ENCODE results near the gene PACS2.
"Not testable (repeated sequence)": the region's sequence is repeated elsewhere in the genome, so short reads cannot be mapped to it uniquely, and the experiment has no call there.

Gene PACS2

GRCh38 chr14:105332350-105332874, 17.9 kb downstream of the PACS2 start:
- DNase-seq (ENCODE audit: low read depth) = no peak

- DNase-seq (ENCODE audit: low read depth) = no peak
Measured at GRCh38 chr14:105333020-105333490, 18.5 kb downstream of the PACS2 start.

GRCh38 chr14:105333613-105334364, 19.2 kb downstream of the PACS2 start:
- DNase-seq (ENCODE audit: low read depth) = no peak

- DNase-seq (ENCODE audit: low read depth) = no peak
Measured at GRCh38 chr14:105334383-105335230, 20.1 kb downstream of the PACS2 start.

GRCh38 chr14:105335231-105335542, 20.6 kb downstream of the PACS2 start:
- not testable (repeated sequence) for DNase-seq (ENCODE audit: low read depth)

GRCh38 chr14:105335735-105336476, 21.4 kb downstream of the PACS2 start:
- DNase-seq (ENCODE audit: low read depth) = no peak

GRCh38 chr14:105336477-105337287, 22.1 kb downstream of the PACS2 start:
- DNase-seq (ENCODE audit: low read depth) = no peak

GRCh38 chr14:105337433-105337832, 22.9 kb downstream of the PACS2 start:
- no peak for DNase-seq (ENCODE audit: low read depth)

- DNase-seq (ENCODE audit: low read depth) = no peak
Measured at GRCh38 chr14:105337966-105338741, 23.6 kb downstream of the PACS2 start.

GRCh38 chr14:105340821-105341733, 26.5 kb downstream of the PACS2 start:
- DNase-seq (ENCODE audit: low read depth) = no peak

- no peak for DNase-seq (ENCODE audit: low read depth)
Measured at GRCh38 chr14:105343194-105343593, 28.6 kb downstream of the PACS2 start.

GRCh38 chr14:105346200-105346533, 31.6 kb downstream of the PACS2 start:
- no peak for DNase-seq (ENCODE audit: low read depth)

GRCh38 chr14:105346876-105347586, 32.5 kb downstream of the PACS2 start:
- DNase-seq (ENCODE audit: low read depth) = no peak

GRCh38 chr14:105347587-105347968, 33.0 kb downstream of the PACS2 start:
- DNase-seq (ENCODE audit: low read depth) = no peak

GRCh38 chr14:105348169-105348944, 33.8 kb downstream of the PACS2 start:
- DNase-seq (ENCODE audit: low read depth) = no peak

GRCh38 chr14:105348945-105349699, 34.6 kb downstream of the PACS2 start:
- DNase-seq (ENCODE audit: low read depth) = no peak

GRCh38 chr14:105349992-105350391, 35.4 kb downstream of the PACS2 start:
- no peak for DNase-seq (ENCODE audit: low read depth)
